Activated CD8-positive, alpha-beta memory T cell treated with anti-CD3 and anti-CD28 coated beads, Interleukin-2, amount 10 ng/mL, durations not matched to agents 7 days and 5 days (primary cell): ENCODE measurements around the gene CHMP4A. TPM values are rescaled to one million over a fixed set of nuclear protein-coding genes. Genes with fewer than 3 reads are reported as not detected.
"Not testable (repeated sequence)": the region's sequence is repeated elsewhere in the genome, so short reads cannot be mapped to it uniquely, and the experiment has no call there.

Experiments used
- ATAC-seq: fragments of 150-1000 bp; cut with Tn5 transposase; one replicate; pipeline ENCODE4 v1.10.0; 2021; ENCODE audit warnings: moderate library complexity
- CTCF ChIA-PET: fragments of 350-600 bp; sonication (Branson Sonifier 250); formaldehyde crosslinking; loops from one replicate; lab custom pipeline; 2021; ENCODE audit warnings: antibody characterized with exemption; lab: Charles Lee
- DNase-seq: peaks from one replicate; pipeline ENCODE4 v3.0.0-alpha.2; 2020
- H3K27ac Mint-ChIP-seq: one replicate; pipeline ENCODE4 v1.8.0; 2021; ENCODE audit warnings: mild to moderate bottlenecking, mixed read lengths
- H3K27me3 Mint-ChIP-seq: one replicate; pipeline ENCODE4 v1.8.0; 2021; ENCODE audit warnings: mixed read lengths
- H3K36me3 Mint-ChIP-seq: one replicate; pipeline ENCODE4 v1.8.0; 2021; ENCODE audit warnings: mild to moderate bottlenecking, mixed read lengths
- H3K4me1 Mint-ChIP-seq: one replicate; pipeline ENCODE4 v1.8.0; 2021; ENCODE audit warnings: mixed read lengths
- H3K4me3 Mint-ChIP-seq: one replicate; pipeline ENCODE4 v1.8.0; 2021; ENCODE audit warnings: mild to moderate bottlenecking, moderate library complexity, mixed read lengths
- H3K9me3 Mint-ChIP-seq: one replicate; pipeline ENCODE4 v1.8.0; 2022; ENCODE audit warnings: low read depth, mixed read lengths
- total RNA-seq, 2 experiments: library from RNA; stranded (reverse); gene quantifications; one replicate each; pipeline ENCODE4 v1.2.3, GENCODE V29; 2021

The CHMP4A gene
- total RNA-seq, 2 experiments from 2014 or later = 80.5 to 82.5 TPM

GRCh38 chr14:24211311-24211710 lies 2.0 kb downstream of the CHMP4A start:
- no peak for ATAC-seq
- H3K4me1 Mint-ChIP-seq = peaks cover 47% of the 10 kb centered on the region
- peak overlapping the region; percentile 99 for H3K27ac Mint-ChIP-seq
- H3K36me3 Mint-ChIP-seq = peaks cover 51% of the 10 kb centered on the region
- no peaks in the 10 kb centered on the region for H3K27me3 Mint-ChIP-seq
- no peak for DNase-seq
- no peaks in the 10 kb centered on the region for H3K9me3 Mint-ChIP-seq
- peak overlapping the region; percentile 99 for H3K4me3 Mint-ChIP-seq
- CTCF ChIA-PET = interaction anchor here (1.0 to 5.8 kb wide), 3 partner anchors 8 to 87 kb away, joined by 4 to 41 read pairs (median 17); partner anchors contain the start of genes DHRS1, IRF9 and NOP9

- no peak overlapping the region for H3K27ac Mint-ChIP-seq
- H3K36me3 Mint-ChIP-seq = peaks cover 70% of the 10 kb centered on the region
- ATAC-seq (no peak), DNase-seq (no peak)
- CTCF ChIA-PET = interaction anchor here (1.1 kb wide), 1 partner anchor 64 kb away, joined by 3 read pairs; the partner anchor contains the start of gene RABGGTA
- peaks cover 4% of the 10 kb centered on the region for H3K9me3 Mint-ChIP-seq
- H3K4me3 Mint-ChIP-seq = no peak overlapping the region
- no peaks in the 10 kb centered on the region for H3K27me3 Mint-ChIP-seq
- H3K4me1 Mint-ChIP-seq = peaks cover 22% of the 10 kb centered on the region
These were observed 5.7 kb downstream of the CHMP4A start for GRCh38 chr14:24207625-24208024.

- Mint-ChIP-seq H3K9me3 (peaks cover 5% of the 10 kb centered on the region), H3K4me3 (no peak overlapping the region)
These were observed 6.2 kb downstream of the CHMP4A start for GRCh38 chr14:24207104-24207551.

GRCh38 chr14:24206260-24207103 lies 6.8 kb downstream of the CHMP4A start:
- DNase-seq (no peak), ATAC-seq (no peak)
- no peaks in the 10 kb centered on the region for H3K27me3 Mint-ChIP-seq
- CTCF ChIA-PET = interaction anchor here (0.8 to 1.1 kb wide), 2 partner anchors 10 to 65 kb away, joined by 3 read pairs; partner anchors contain the start of genes MDP1 and RABGGTA
- peaks cover 7% of the 10 kb centered on the region for H3K9me3 Mint-ChIP-seq
- no peak overlapping the region for H3K4me3 Mint-ChIP-seq
- H3K4me1 Mint-ChIP-seq = peaks cover 14% of the 10 kb centered on the region
- H3K27ac Mint-ChIP-seq = no peak overlapping the region
- peaks cover 77% of the 10 kb centered on the region for H3K36me3 Mint-ChIP-seq

More at GRCh38 chr14:24207104-24207551, 6.2 kb downstream of the CHMP4A start:
- Mint-ChIP-seq H3K36me3 (peaks cover 75% of the 10 kb centered on the region), H3K27ac (no peak overlapping the region), H3K27me3 (no peaks in the 10 kb centered on the region), H3K4me1 (peaks cover 19% of the 10 kb centered on the region)
- DNase-seq (no peak), ATAC-seq (no peak)
- CTCF ChIA-PET = interaction anchor here (1.1 kb wide), 1 partner anchor 65 kb away, joined by 3 read pairs; the partner anchor contains the start of gene RABGGTA

GRCh38 chr14:24204163-24205146 lies 8.8 kb downstream of the CHMP4A start:
- H3K4me1 Mint-ChIP-seq = peaks cover 11% of the 10 kb centered on the region
- DNase-seq (no peak), ATAC-seq (no peak)
- H3K4me3 Mint-ChIP-seq = no peak overlapping the region
- peaks cover 77% of the 10 kb centered on the region for H3K36me3 Mint-ChIP-seq
- peaks cover 10% of the 10 kb centered on the region for H3K9me3 Mint-ChIP-seq
- no peaks in the 10 kb centered on the region for H3K27me3 Mint-ChIP-seq
- no peak overlapping the region for H3K27ac Mint-ChIP-seq
- CTCF ChIA-PET = no interaction called here

GRCh38 chr14:24203249-24203886 lies 9.9 kb downstream of the CHMP4A start:
- peaks cover 80% of the 10 kb centered on the region for H3K36me3 Mint-ChIP-seq
- DNase-seq, ATAC-seq, H3K27me3 Mint-ChIP-seq, H3K27ac Mint-ChIP-seq, H3K4me3 Mint-ChIP-seq: not testable (repeated sequence)
- H3K9me3 Mint-ChIP-seq = peaks cover 11% of the 10 kb centered on the region
- CTCF ChIA-PET = interaction anchor here (0.9 kb wide), 2 partner anchors 9 to 107 kb away, joined by 3 to 4 read pairs; no protein-coding TSS in a partner anchor
- peaks cover 20% of the 10 kb centered on the region for H3K4me1 Mint-ChIP-seq

GRCh38 chr14:24202538-24202937 lies 10.8 kb downstream of the CHMP4A start:
- not testable (repeated sequence) for DNase-seq, H3K27me3 Mint-ChIP-seq, H3K27ac Mint-ChIP-seq, H3K4me3 Mint-ChIP-seq, ATAC-seq
- Mint-ChIP-seq H3K9me3 (peaks cover 11% of the 10 kb centered on the region), H3K4me1 (peaks cover 23% of the 10 kb centered on the region), H3K36me3 (peaks cover 76% of the 10 kb centered on the region)
- CTCF ChIA-PET = interaction anchor here (0.9 kb wide), 2 partner anchors 9 to 108 kb away, joined by 3 to 4 read pairs; no protein-coding TSS in a partner anchor

- H3K27ac Mint-ChIP-seq = no peak overlapping the region
- ATAC-seq = no peak
- H3K36me3 Mint-ChIP-seq = peaks cover 52% of the 10 kb centered on the region
- peaks cover 37% of the 10 kb centered on the region for H3K4me1 Mint-ChIP-seq
- no peaks in the 10 kb centered on the region for H3K27me3 Mint-ChIP-seq
- no peak for DNase-seq
- no peak overlapping the region for H3K4me3 Mint-ChIP-seq
- CTCF ChIA-PET = interaction anchor here (1.0 kb wide), 1 partner anchor 43 kb away, joined by 3 read pairs; the partner anchor contains the start of gene TINF2
- peaks cover 11% of the 10 kb centered on the region for H3K9me3 Mint-ChIP-seq
These were observed 14.3 kb downstream of the CHMP4A start for GRCh38 chr14:24198814-24199524.

- peak overlapping the region; percentile 80 for H3K27ac Mint-ChIP-seq
- peaks cover 48% of the 10 kb centered on the region for H3K36me3 Mint-ChIP-seq
- peak overlapping the region; percentile 54 for H3K4me3 Mint-ChIP-seq
- CTCF ChIA-PET = interaction anchor here (1.7 to 2.0 kb wide), 2 partner anchors 36 to 74 kb away, joined by 6 to 14 read pairs; partner anchors contain the start of genes IRF9 and RABGGTA
- peaks cover 50% of the 10 kb centered on the region for H3K4me1 Mint-ChIP-seq
- ATAC-seq = no peak
- H3K9me3 Mint-ChIP-seq = peaks cover 6% of the 10 kb centered on the region
- DNase-seq = no peak
- no peaks in the 10 kb centered on the region for H3K27me3 Mint-ChIP-seq
These were observed 16.2 kb downstream of the CHMP4A start for GRCh38 chr14:24197056-24197450.

GRCh38 chr14:24196071-24197055 lies 16.9 kb downstream of the CHMP4A start:
- DNase-seq (no peak), ATAC-seq (peak; percentile 20)
- H3K9me3 Mint-ChIP-seq = peaks cover 3% of the 10 kb centered on the region
- CTCF ChIA-PET = interaction anchor here (0.9 to 2.2 kb wide), 10 partner anchors 14 to 234 kb away, joined by 3 to 14 read pairs (median 6); partner anchors contain the start of genes CHMP4A, CIDEB, IRF9 and KHNYN
- H3K27me3 Mint-ChIP-seq = no peaks in the 10 kb centered on the region
- H3K27ac Mint-ChIP-seq = peak overlapping the region; percentile 95
- H3K4me1 Mint-ChIP-seq = peaks cover 55% of the 10 kb centered on the region
- peak overlapping the region; percentile 89 for H3K4me3 Mint-ChIP-seq
- peaks cover 46% of the 10 kb centered on the region for H3K36me3 Mint-ChIP-seq
